Dedifferentiated amniotic fluid mesenchymal stem cell (primary cell): ENCODE data around the gene BTBD9.
"Not testable (repeated sequence)": the region's sequence is repeated elsewhere in the genome, so short reads cannot be mapped to it uniquely, and the experiment has no call there.

Experiments used
- DNase-seq: peaks from one replicate; pipeline ENCODE4 v3.0.0-alpha.2; 2016; ENCODE audit errors: extremely low spot score

The BTBD9 gene

DNA sequence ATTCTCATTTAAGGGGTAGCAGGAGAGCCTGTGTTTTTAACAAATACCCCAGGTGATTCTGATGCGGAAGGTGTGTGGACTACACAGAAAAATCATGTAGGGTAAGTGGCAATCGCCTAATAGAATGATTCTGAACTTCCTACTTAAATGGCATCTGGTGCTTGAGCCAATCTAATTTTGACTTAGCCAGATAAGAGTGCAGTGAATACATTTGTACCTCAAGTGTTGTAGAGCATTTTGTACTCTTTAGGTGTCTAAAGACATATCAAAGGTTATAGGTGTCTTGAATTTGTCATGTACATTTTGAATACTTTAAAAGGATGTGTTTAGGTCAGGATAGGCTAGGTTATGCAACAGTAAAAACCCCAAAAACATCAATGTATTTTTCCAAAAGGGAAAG is 10.0 kb upstream of the BTBD9 start:
- no peak for DNase-seq

DNA sequence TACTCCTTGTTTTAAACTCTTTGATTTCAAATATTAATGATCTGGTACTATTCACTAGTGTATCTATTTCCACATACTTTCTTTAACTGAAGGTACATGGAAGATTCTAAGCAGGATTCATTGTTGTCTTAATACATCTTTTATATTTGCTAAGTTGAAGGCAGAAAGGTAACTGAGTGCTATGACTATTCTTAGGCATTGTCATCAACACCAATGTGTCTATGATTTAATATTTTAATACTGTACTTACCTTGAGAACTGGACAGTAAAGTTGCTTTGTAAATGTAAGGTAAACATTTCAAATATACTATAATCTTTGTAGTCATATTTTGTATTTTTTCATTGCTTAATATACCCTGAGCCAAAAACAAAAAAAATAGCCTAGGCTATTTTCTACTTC is 8.9 kb upstream of the BTBD9 start:
- DNase-seq = no peak

DNA sequence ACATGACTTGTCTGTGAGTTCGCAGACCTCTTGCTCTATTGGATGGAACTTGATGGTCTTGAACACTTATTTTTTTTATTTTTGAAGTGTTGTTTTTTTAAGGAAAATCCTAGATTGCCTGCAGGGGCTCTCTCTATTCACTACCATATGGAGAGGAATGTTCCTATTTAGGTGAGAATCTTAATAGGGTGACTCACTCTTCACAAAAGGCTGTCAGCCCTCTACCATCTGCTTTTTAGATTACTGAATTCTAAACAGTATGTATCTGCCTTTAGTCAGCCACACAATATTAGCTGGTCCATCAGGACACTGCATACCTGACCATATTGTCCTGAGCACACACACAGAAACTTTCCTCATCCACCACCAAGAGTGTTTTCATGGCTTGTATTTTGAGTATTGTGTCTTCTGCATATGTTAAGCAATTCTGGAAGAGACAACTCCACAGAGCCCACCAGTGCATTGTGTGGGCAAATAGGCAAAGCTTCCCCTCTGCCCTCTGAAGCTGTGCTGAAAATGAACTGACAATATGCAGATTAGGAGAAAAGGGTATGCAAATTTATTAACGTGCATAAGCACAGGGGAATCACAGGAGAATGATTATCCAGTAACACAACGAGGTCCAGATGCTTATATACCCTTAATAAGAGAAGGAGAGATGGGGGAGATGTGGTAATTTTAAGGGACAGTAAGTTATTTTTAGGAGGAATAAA is 6.6 kb upstream of the BTBD9 start:
- DNase-seq = no peak

DNA sequence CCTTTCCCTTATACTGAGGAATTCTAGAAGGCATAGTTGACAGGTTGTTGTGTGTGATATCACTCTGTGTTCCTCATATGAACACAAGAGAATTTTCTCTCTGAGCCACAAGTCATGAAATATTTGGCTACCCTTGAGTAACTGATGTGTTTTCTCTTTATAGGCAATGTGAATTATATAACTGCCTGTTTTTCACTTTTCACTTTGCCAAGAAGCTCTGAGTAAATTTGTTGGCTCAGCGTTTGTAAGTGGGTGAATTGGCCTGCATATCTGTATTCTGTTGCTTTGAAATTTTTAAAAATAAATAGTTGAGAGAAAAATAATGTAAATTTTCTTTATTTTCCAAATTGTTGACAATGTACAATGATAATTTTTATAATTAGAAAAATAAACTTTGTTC is 5.2 kb upstream of the BTBD9 start:
- no peak for DNase-seq

DNA sequence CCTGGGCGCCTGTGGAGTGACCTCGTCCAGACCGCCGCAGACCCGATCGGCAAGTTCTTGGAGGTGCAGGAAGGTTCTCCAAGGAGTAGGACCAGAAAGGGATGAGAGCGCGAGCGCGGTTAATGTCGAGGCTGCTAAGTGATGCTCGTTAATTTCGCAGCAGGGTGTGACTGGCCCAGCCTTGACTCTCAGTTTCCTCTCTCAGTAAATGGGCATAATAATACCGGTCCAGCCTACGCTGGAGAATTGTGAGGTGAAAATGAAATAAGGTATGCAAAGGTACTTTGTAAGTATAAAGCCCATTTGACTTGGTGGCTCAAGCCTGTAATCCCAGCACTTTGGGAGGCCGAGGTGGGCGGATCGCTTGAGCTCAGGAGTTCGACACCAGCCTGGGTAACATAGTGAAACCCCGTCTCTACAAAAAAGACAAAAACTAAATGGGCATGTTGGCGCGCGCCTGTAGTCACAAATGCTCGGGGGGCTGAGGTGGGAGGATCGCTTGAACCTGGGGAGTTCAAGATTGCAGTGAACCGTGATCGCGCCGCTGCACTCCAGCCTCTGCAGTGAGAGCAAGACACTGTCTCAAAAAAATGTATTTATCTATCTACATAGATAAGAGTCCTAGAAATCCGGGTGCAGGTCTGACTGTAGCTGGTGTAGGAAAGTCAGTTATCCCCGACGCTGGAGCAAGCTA is 634 bp upstream of the BTBD9 start:
- DNase-seq = no peak

DNA sequence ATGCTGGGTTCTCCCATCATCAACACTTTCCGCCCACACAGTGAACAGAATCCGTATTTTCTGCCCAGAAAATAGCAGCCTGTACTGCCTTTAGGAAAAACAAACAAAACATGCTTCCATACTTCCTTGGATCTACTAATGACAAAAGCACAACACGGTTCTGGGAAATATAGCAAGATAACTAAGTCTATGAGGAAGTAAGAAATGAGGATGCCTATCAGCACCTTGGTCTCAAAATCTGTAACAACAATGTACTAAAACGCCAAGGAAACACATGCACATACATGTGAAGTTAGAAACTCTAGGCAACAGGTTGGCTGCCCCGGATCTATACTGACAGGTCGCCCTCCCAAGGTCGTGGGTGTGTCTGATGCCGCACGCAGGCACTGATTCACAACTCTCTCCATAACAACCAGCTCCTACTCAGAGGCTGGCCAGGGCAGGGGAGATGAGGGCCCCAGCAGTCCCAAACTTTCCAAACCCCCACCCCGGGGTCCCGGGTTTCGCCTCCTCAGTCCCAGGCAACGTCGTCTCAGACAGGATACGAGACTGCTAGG is 710 bp downstream of the BTBD9 start:
- peak; percentile 36 for DNase-seq

DNA sequence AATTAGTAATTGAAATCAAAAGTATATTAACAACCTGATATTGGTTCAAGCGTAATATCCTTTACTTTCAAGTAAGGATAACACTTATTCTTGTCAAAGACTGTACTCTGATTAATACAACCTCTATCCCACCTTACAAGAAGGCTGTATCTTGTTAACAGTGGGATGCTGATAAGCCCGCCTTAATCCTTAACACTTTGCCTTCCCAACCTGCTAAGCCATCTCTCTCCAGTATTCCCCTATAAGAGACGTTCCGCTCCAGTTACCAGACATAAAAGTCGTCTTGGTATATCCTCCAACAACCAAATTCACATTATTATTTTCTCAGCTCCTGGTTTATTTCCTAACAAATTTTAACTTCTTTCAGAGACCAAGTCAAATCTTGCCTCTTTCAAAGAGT is 2.0 kb downstream of the BTBD9 start:
- DNase-seq = no peak

DNA sequence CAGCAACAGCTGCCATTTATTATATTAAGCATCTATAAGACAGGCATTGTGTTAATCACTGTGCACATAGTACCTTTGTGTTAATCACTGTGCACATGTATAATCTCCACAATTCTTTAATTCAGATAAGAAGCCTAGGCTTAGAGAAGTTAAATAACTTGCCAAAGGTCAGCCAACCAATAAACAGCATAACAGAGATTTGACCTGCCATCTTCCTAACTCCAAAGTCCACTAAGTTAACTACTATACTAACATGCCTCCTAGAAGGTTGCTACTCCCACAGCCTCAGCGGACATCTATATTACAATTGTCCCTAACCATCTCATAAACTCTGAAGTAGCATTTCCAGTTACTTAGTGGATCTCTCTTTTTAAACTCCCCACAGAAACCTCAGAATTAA is 3.7 kb downstream of the BTBD9 start:
- DNase-seq = no peak

DNA sequence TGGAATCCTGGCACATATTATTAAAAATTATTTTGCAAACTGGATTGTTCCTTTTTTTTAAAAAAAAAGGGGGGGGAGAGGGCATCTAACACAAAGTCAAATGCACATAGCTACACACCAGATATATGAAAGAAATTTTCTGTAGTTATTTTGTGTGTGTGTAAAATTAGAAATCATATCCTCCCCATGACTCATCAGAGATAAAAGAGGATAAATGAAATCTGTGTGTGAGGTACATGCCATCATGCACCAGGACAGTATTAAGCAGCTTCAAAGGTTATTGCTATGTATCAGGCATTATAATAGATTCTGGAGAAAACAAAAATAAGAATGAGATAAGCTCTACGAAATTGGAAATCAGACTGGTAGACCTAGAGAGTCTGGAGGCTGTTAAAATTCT is 5.2 kb downstream of the BTBD9 start:
- DNase-seq = no peak

DNA sequence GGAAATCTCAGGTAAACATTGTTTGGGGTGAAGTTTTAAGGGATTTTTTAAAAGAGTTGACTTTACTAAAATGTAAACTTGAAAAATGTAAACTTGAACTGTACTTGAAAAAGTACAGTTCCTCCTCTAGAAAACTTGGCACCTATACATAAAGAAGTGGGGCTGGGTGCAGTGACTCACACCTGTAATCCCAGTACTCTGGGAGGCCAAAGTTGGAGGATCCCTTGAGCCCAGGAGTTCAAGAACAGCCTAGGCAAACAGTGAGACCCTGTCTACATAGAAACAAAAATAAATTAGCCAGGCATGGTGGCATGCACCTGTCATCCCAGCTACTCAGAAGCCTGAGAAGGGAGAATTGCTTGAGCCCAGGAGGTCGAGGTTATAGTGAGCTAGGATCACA is 7.2 kb downstream of the BTBD9 start:
- no peak for DNase-seq

DNA sequence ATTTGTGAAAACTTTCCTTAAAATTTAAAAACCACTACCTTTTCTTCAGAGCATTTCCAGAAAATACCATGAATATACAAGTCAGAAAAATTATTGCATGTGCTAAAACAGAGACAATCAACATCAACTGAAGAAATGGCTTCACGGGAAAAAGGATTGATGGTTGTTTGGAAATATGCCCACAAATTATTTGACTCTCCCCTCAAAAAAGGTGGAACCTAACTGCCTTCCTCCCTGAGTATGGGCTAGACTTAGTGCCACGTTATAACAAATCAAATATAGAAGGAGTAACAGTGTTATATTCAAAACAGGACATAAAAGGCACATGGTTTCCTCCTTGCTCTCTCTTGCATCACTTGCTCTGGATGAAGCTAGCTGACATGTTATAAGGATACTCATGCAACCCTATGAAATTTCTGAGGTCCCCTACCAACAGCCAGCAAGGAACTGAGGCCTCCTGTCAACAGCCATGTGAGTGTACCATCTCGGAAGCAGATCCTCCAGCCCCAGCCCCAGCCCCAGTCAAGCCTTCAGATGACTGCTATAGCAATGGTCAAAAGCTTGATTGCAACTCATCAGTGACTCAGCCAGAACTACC is 8.4 kb downstream of the BTBD9 start:
- DNase-seq = no peak

DNA sequence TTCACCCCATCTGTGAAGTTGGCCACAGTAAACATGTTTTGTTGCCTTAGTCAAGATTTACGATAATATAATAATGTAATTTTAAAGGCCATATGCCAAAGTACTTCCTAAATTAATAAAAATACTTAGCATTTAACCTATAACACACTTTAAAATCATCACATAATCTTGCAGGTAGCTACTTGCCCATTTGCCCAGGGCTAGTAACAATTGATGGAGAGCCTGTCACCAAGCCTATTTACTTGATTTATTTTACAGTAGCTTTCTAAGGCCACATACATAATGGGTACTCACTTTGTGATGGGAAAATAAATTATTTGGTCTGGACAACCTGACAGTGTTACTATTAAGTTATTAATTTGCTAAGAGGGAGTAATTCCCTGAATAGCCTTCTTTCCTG is 14.5 kb downstream of the BTBD9 start:
- no peak for DNase-seq

DNA sequence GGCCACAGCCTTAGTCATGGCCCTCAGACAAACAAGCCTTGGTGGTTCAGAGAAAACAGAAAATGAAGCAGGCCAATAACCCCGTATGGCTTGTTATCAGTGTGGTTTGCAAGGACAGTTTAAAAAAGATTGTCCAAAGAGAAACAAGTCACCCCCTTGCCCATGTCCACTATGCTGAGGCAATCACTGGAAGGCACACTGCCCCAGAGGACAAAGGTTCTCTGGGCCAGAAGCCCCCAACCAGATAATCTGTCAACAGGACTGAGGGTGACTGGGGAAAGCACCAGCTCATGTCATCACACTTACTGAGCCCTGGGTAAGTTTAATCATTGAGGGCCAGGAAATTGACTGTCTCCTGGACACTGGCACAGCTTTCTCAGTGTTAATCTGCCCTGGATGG is 20.4 kb downstream of the BTBD9 start:
- DNase-seq = not testable (repeated sequence)

DNA sequence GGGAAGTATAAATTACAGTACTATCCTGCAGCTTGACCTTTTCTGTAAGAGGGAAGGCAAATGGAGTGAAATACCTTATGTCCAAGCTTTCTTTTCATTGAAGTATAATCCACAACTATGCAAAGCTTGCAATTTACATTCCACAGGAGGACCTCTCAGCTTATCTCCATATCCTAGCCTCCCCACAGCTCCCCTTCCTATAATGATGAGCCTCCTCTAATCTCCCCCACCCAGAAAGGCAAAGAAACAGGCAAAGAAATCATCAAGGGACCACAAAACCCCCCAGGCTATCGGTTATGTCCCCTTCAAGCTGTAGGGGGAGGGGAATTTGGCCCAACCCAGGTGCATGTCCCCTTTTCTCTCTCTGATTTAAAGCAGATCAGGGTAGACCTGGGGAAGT is 21.4 kb downstream of the BTBD9 start:
- DNase-seq = not testable (repeated sequence)

DNA sequence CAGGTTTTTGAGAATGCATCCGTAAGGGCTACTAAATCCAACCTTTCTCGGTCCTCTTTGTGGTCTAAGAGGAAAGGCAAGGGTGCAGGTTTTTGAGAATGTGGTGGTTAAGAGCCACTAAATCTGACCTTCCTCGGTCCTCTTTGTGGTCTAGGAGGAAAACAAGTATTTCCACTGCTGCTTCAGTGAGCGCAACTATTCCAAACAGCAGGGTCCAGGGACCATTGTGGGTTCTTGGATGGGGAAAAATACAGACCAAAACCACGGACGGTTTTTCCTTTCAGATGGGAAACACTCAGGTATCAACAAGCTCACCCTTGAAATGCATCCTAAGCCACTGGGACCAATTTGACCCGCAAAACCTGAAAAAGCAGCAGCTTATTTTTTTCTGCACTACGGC is 21.9 kb downstream of the BTBD9 start:
- no peak for DNase-seq

DNA sequence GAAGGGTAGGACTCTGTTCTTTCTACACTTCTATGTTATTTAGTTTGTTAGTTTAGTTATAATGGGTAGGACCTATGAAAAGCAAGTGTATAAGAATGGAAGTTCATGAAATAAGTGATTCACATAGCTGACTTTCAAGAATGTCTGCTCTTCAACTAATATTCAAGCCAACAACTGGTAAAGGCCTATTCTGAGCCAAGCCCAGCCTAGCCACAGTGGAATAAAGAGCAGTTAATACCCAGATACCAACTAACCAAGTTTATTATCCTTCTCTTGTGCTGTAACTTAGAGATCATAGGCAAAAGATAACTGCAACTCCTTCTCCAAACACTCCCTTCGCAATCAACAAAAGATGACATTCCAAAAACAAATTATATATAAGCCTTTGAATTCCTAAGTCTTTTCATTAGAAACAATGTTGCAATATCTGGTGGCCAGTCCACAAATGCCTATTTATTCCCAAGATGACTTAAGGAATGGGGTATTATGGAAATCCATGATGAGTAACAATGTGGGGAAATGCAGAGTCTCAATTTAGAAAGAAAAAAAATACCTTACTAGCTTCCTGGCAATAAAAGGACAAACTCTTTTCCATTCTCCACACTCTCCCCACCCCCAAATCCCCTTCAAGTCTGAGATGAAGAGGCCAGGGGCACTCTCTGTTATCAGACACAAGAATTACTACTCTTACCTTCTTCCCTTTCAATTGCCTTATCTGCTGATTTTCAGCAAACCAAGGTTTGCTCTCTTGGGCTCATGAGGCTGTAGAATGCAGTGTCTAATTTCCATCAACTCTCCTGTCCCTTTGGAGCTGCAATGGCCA is 27.4 kb downstream of the BTBD9 start:
- DNase-seq = peak; percentile 54

DNA sequence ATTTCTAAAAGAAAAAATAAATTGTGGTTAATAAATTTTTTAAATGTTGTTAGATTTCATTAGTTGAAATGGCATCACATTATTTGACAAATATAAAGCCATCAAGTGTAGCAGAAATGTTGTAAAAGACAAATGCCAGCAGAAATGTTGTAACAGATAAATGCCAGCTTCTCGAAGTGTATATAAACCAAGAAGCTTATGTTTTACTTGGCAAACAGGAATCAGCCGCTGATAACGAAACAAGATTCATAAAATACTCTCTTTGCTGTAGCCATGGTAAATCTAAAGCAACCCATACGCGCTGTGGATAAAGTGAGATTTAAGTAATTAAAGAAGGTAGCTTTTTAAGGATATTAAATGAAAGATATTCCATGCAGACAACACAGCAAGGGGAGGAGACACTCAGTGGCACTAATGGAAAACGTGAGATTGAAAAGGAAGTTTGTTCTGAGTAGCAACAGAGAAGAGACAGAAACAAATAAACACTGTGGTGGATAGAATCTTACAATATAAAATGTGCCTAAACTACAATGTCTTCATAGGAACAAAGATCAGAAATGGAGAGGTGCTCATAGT is 29.6 kb downstream of the BTBD9 start:
- DNase-seq = no peak

DNA sequence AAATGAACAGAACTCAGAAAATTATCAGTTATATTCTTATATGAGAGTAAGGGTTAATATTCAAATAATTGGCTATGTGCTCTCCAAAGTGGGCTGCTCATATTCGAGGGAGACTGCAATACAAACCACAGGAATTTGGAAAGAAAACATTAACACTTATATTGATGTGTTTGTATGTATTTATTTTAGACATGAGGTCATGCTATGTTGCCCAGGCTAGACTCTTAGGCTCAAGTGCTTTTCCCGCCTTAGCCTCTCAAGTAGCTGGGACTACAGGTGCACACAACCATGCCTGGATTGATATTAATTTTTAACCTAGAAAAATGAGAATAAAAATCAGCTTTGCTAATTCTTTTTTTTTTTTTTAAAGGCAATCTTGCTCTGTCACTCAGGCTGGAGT is 35.0 kb downstream of the BTBD9 start:
- no peak for DNase-seq

DNA sequence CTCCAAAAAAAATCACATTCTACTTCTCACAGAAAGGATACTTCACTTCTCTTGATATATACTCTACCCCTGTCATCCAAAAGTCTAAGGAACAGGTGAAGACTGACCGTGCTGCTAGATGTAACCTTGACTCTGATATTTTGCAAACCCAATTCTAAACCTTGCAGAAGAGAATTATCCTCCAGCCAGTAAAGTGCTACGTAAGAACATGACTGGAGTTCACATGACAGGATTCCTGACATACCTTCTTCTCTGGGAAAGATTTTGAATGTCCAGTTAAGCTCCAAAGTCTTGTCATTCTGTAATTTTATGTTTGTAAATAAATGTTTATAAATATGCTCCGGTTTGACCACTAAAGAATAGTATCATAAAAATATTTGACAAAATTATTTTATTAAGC is 35.8 kb downstream of the BTBD9 start:
- no peak for DNase-seq

DNA sequence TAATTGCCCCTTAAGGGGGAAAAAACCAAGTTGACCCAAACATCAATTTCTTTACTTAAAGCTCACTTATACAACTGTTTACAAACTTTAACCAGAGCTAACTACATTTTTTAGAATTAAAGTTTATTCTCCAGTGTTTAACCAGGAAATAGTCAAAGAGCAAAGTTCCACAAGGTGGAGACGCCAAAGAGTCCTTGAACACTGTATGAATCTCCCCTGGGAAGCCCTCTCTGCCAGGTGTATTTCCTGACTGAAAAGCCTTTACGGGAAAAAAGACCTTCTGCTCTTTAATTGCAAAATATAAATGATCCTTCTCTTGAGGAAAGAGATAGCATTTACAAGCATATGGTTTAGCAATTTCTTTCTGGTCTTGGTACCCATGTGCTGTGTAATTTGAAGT is 36.2 kb downstream of the BTBD9 start:
- DNase-seq = no peak

DNA sequence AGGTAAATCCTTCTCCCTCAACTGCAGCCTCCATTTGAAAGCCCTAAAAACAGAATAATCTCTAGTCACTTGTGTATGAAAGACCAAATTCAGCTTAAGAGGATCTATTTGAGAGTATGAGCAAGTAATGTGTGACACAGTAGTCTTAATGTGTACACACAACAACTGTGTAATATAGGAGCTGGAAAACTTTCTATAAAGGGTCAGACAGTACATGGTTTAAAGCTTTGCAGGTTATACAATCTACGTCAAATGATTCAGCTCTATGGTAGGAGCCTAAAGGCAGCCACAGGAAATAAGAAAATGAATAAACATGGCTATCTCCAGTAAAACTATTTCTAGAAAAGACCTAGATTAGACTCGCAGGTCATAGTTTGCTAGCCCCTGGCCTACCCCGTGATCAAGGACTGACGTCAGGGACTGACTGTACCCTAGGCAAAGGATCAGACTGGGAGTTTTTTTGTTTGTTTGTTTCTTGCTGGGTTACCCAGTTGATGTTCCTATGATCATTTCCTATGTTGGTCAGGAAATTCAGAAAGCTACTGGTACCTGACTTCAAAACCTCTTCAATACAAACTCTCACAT is 39.7 kb downstream of the BTBD9 start:
- no peak for DNase-seq
